ENCODE results near the gene KRT16. TPM values are rescaled to one million over a fixed set of nuclear protein-coding genes. Genes with fewer than 3 reads are reported as not detected.
"Not testable (repeated sequence)": the region's sequence is repeated elsewhere in the genome, so short reads cannot be mapped to it uniquely, and the experiment has no call there.

Gene KRT16
- total and polyA plus RNA-seq, 2 donors (not counting 1 experiment from before 2014, with no cell fraction given): not detected

DNA sequence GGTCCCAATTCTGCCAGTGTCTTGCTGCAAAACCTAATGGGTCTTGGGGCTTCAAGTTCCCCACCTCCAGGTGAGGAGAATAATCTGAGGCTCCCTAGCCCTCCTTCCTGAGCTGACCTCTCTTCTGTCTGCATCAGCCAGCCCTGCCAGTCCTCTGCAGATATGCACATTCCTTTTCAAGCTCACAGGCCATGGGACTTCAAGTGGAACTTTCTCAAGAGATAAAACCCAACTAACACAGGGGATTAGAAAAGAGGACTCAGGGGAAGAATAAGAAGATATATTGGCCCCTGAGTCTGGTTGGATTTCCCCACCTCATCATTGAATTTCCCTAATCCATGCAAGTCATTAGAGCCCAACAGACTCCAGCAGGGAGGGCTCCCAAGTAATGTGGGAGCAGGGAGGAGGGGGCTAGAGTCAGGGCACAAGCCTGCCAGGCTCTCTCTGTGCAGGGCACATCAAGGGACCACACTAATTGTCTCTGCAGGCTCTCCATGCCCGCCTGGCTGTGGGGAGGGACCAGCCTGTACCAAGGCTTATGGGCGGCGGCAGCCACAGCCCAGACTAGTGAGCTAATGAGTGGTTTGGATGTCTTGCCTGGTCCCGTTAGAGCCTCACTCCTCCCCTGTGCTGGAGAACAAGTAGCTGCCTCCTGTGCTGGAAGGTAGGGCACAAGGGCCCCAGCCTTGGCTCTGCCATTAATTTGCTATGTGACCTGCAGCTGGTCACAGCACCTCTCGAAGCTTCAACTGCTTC lies 27.1 kb downstream of the KRT16 start:
- Mint-ChIP-seq H3K4me1 (no peaks in the 10 kb centered on the region), H3K4me3 (no peak overlapping the region), H3K27ac (no peak overlapping the region), H3K27me3 (peaks cover 34% of the 10 kb centered on the region), H3K9me3 (ENCODE audit: insufficient read depth) (no peaks in the 10 kb centered on the region)
- no peaks in the 10 kb centered on the region for H3K36me3 ChIP-seq (replicated peaks in 1 of 2; ENCODE audit: control extremely low read depth in 1 of 2, control insufficient read depth in 1 of 2, extremely low read depth in 1 of 2, insufficient read depth in 2 of 2, low read length in 1 of 2)
- H3K4me2 ChIP-seq (replicated peaks; ENCODE audit: low read depth, low read length, poor library complexity, severe bottlenecking): no peak overlapping the region
- 71% methylated on average over 4 of the region's 5 CpGs for WGBS (ENCODE audit: insufficient coverage)
- no peak overlapping the region for H3K27ac ChIP-seq (ENCODE audit: low read length in 2 of 2)
- ChIA-PET POLR2A (no interaction called here), CTCF (no interaction called here)
- peaks cover 0 to 8% (median 2%) of the 10 kb centered on the region in 4 experiments for H3K27me3 ChIP-seq (replicated peaks in 1 of 4; ENCODE audit: control extremely low read depth in 1 of 4, control insufficient read depth in 3 of 4, insufficient read depth in 4 of 4, low read length in 3 of 4)
- H2AFZ ChIP-seq (ENCODE audit: insufficient read depth, low read depth, low read length, poor library complexity, severe bottlenecking): no peak overlapping the region
- H4K20me1 ChIP-seq (ENCODE audit: control insufficient read depth, insufficient read depth, low read length, poor library complexity, severe bottlenecking): no peaks in the 10 kb centered on the region
- H3K4me1 ChIP-seq (ENCODE audit: control insufficient read depth in 2 of 2, insufficient read depth in 2 of 2, low read length in 2 of 2): no peaks in the 10 kb centered on the region
- ATAC-seq (ENCODE audit: low read depth) (no peak), DNase-seq (no peak)
- peaks cover 0 to 5% (median 0%) of the 10 kb centered on the region in 3 donors for H3K9me3 ChIP-seq (ENCODE audit: control extremely low read depth in 1 of 3, control insufficient read depth in 2 of 3, insufficient read depth in 1 of 3, low read length in 2 of 3)
- H3K9ac ChIP-seq (ENCODE audit: low read length): no peak overlapping the region
- no peak overlapping the region for H3K4me3 ChIP-seq (ENCODE audit: control extremely low read depth in 1 of 5, extremely low read depth in 1 of 5, insufficient read depth in 1 of 5, low read depth in 2 of 5, low read length in 4 of 5)
- TF ChIP-seq, protein P1, sequence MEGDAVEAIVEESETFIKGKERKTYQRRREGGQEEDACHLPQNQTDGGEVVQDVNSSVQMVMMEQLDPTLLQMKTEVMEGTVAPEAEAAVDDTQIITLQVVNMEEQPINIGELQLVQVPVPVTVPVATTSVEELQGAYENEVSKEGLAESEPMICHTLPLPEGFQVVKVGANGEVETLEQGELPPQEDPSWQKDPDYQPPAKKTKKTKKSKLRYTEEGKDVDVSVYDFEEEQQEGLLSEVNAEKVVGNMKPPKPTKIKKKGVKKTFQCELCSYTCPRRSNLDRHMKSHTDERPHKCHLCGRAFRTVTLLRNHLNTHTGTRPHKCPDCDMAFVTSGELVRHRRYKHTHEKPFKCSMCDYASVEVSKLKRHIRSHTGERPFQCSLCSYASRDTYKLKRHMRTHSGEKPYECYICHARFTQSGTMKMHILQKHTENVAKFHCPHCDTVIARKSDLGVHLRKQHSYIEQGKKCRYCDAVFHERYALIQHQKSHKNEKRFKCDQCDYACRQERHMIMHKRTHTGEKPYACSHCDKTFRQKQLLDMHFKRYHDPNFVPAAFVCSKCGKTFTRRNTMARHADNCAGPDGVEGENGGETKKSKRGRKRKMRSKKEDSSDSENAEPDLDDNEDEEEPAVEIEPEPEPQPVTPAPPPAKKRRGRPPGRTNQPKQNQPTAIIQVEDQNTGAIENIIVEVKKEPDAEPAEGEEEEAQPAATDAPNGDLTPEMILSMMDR (IDR thresholded peaks at IDR 0.05): no peak
- no peak for TF ChIP-seq EZH2 (IDR thresholded peaks at IDR 0.05; ENCODE audit: borderline replicate concordance, insufficient read depth, low read depth, low read length, poor library complexity, severe bottlenecking)
- intact Hi-C loops (cut with micrococcal nuclease): no loop called here
- H3K79me2 ChIP-seq (ENCODE audit: control insufficient read depth, insufficient read depth, low read length): no peaks in the 10 kb centered on the region

DNA sequence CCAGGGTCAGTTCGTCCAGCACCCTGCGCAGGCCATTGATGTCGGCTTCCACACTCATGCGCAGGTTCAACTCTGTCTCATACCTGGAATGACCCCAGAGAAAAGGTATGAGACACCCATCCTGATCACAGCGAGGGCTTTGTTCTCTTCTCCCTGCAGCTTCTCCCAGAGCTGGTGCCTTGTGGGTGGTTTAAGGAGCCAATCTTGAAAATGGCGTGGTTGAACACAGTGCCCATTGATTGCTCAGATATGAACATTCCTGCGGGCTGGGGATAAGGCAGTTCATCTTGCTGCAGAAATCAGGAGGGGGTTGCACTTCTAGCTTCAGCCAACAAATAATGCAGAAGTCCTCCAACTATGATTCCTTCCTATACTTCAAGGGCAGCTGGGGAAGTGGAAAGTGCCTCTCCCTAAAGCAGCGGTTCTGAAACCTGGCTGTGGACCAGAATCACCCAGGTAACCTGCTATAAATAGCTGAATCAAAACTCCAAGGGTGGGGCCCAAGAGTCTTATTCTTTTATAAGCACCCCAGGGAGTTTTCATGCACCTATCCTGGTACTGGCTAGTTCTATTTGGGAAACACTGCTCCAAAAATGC lies 28.1 kb downstream of the KRT16 start:
- H3K4me1 ChIP-seq (ENCODE audit: control insufficient read depth in 2 of 2, insufficient read depth in 2 of 2, low read length in 2 of 2); H3K4me3 Mint-ChIP-seq; intact Hi-C loops (cut with micrococcal nuclease); H3K9ac ChIP-seq (ENCODE audit: low read length); H3K27ac ChIP-seq (ENCODE audit: low read length in 2 of 2); H4K20me1 ChIP-seq (ENCODE audit: control insufficient read depth, insufficient read depth, low read length, poor library complexity, severe bottlenecking); H3K4me2 ChIP-seq (replicated peaks; ENCODE audit: low read depth, low read length, poor library complexity, severe bottlenecking); ATAC-seq (ENCODE audit: low read depth); H3K9me3 Mint-ChIP-seq (ENCODE audit: insufficient read depth); POLR2A ChIA-PET; H3K79me2 ChIP-seq (ENCODE audit: control insufficient read depth, insufficient read depth, low read length); CTCF ChIA-PET; H2AFZ ChIP-seq (ENCODE audit: insufficient read depth, low read depth, low read length, poor library complexity, severe bottlenecking); H3K9me3 ChIP-seq (ENCODE audit: control extremely low read depth in 1 of 3, control insufficient read depth in 2 of 3, insufficient read depth in 1 of 3, low read length in 2 of 3); H3K36me3 ChIP-seq (replicated peaks in 1 of 2; ENCODE audit: control extremely low read depth in 1 of 2, control insufficient read depth in 1 of 2, extremely low read depth in 1 of 2, insufficient read depth in 2 of 2, low read length in 1 of 2); DNase-seq; H3K4me3 ChIP-seq (ENCODE audit: control extremely low read depth in 1 of 5, extremely low read depth in 1 of 5, insufficient read depth in 1 of 5, low read depth in 2 of 5, low read length in 4 of 5); H3K27ac Mint-ChIP-seq; H3K4me1 Mint-ChIP-seq: not testable (repeated sequence)
- H3K27me3 Mint-ChIP-seq: peaks cover 36% of the 10 kb centered on the region
- 78% methylated on average over 6 of the region's 8 CpGs for WGBS (ENCODE audit: insufficient coverage)
- H3K27me3 ChIP-seq (replicated peaks in 1 of 4; ENCODE audit: control extremely low read depth in 1 of 4, control insufficient read depth in 3 of 4, insufficient read depth in 4 of 4, low read length in 3 of 4): peaks cover 0 to 12% (median 4%) of the 10 kb centered on the region in 4 experiments

Data from B cell (primary cell).